Measurements from ENCODE around the gene DIAPH1.
A peak's percentile ranks its signal among the peaks of the same experiment; 100 is the strongest.

Gene DIAPH1

DNA sequence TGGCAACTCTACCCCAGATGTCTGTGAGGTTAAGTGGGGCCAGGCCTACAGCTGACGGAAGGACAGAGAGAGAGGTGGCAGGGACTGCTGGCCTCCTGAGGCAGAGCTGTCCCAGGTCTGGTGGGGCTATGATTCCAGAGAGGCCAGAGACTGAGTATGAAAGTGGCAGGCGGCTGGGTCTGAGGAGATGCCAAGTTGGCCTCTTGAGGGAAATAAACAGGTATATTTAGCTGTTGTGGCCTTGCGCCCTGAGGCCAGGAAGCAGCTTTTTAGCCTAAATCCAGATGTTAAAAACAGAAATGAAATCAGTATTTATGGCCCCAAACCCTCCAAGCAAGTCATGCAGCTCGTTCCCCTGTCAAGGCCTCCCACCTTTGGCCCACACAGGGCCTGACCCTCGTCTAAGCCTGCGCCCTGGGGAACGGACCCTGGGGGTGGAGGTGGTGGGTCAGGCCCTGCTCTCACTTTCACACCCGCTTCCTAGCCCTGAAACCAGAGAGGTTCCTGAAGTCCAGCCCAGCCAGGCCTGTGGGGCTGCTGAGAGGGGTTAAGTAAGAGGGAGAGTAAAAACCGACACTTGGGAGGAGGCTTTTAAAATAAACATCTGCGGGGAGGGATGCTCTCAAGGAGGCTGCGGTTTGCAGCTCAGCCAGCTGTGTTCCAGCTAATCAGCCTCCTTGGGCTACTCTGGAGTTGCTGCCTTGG lies 111.3 kb downstream of the DIAPH1 start:
- DNase-seq, result peak; percentile 46
- Histone ChIP-seq H3K36me3 (replicated peaks; ENCODE audit: insufficient read depth, low read length) (no peaks in the 10 kb centered on the region), H2AFZ (ENCODE audit: low read length) (peak overlapping the region; percentile 46; the same call in 1 of the 2 replicates), H3K4me2 (ENCODE audit: low read depth, low read length) (peak overlapping the region; percentile 74), H3K79me2 (ENCODE audit: low read length) (0 out of 2 replicates have a peak, but pooled peaks cover 6% of the 10 kb centered on the region), H3K9ac (ENCODE audit: low read length) (peak overlapping the region; percentile 34; the same call in 1 of the 2 replicates), H4K20me1 (ENCODE audit: insufficient read depth, low read length) (no peaks in the 10 kb centered on the region), H3K9me2 (replicated peaks; ENCODE audit: insufficient read depth, low read length) (no peaks in the 10 kb centered on the region), H3F3A (ENCODE audit: insufficient read depth, low read length) (peaks cover 27% of the 10 kb centered on the region), H3K9me3 (replicated peaks; ENCODE audit: insufficient read depth, low read length) (no peaks in the 10 kb centered on the region), H3K27me3 (replicated peaks; ENCODE audit: insufficient read depth, low read length) (no peaks in the 10 kb centered on the region), H3K27ac (ENCODE audit: low read length) (peak overlapping the region; percentile 83), H3K4me1 (ENCODE audit: low read length) (peaks cover 48% of the 10 kb centered on the region), H3K4me3 (ENCODE audit: low read length) (0 out of 2 replicates have a peak overlapping the region, but pooled peaks have one; percentile 20)
- TF ChIP-seq EZH2 (optimal IDR thresholded peaks at IDR 0.05; ENCODE audit: low read depth, low read length) (no peak), EZH2phosphoT487 (IDR thresholded peaks at IDR 0.05; ENCODE audit: low read length) (no peak), CTCF (IDR thresholded peaks at IDR 0.05; ENCODE audit: low read length) (no peak)

GRCh38 chr5:141506381-141507155 lies 112.2 kb downstream of the DIAPH1 start:
- no peak overlapping the region; the same call in 1 of the 2 replicates for H2AFZ ChIP-seq (ENCODE audit: low read length)
- H3F3A ChIP-seq (ENCODE audit: insufficient read depth, low read length), result peaks cover 27% of the 10 kb centered on the region
- no peaks in the 10 kb centered on the region for H3K27me3 ChIP-seq (replicated peaks; ENCODE audit: insufficient read depth, low read length)
- peak overlapping the region; percentile 5; the same call in 1 of the 2 replicates for H3K9ac ChIP-seq (ENCODE audit: low read length)
- no peaks in the 10 kb centered on the region for H3K9me3 ChIP-seq (replicated peaks; ENCODE audit: insufficient read depth, low read length)
- H4K20me1 ChIP-seq (ENCODE audit: insufficient read depth, low read length), result no peaks in the 10 kb centered on the region
- no peak for TF ChIP-seq EZH2 (optimal IDR thresholded peaks at IDR 0.05; ENCODE audit: low read depth, low read length)
- no peak for TF ChIP-seq EZH2phosphoT487 (IDR thresholded peaks at IDR 0.05; ENCODE audit: low read length)
- TF ChIP-seq CTCF (IDR thresholded peaks at IDR 0.05; ENCODE audit: low read length), result no peak
- peak overlapping the region; percentile 74; the same call in 1 of the 2 replicates for H3K4me2 ChIP-seq (ENCODE audit: low read depth, low read length)
- H3K27ac ChIP-seq (ENCODE audit: low read length), result peak overlapping the region; percentile 83; the same call in 1 of the 2 replicates
- DNase-seq, result peak; percentile 30
- peaks cover 41% of the 10 kb centered on the region for H3K4me1 ChIP-seq (ENCODE audit: low read length)
- H3K79me2 ChIP-seq (ENCODE audit: low read length), result 0 out of 2 replicates have a peak, but pooled peaks cover 6% of the 10 kb centered on the region
- no peaks in the 10 kb centered on the region for H3K9me2 ChIP-seq (replicated peaks; ENCODE audit: insufficient read depth, low read length)
- H3K4me3 ChIP-seq (ENCODE audit: low read length), result no peak overlapping the region
- no peaks in the 10 kb centered on the region for H3K36me3 ChIP-seq (replicated peaks; ENCODE audit: insufficient read depth, low read length)

- no peak overlapping the region for H3K4me3 ChIP-seq (ENCODE audit: low read length)
- 0 out of 2 replicates have a peak, but pooled peaks cover 3% of the 10 kb centered on the region for H3K79me2 ChIP-seq (ENCODE audit: low read length)
- no peaks in the 10 kb centered on the region for H3K27me3 ChIP-seq (replicated peaks; ENCODE audit: insufficient read depth, low read length)
- H2AFZ ChIP-seq (ENCODE audit: low read length), result no peak overlapping the region
- TF ChIP-seq CTCF (IDR thresholded peaks at IDR 0.05; ENCODE audit: low read length), result no peak
- TF ChIP-seq EZH2phosphoT487 (IDR thresholded peaks at IDR 0.05; ENCODE audit: low read length), result no peak
- no peak for TF ChIP-seq EZH2 (optimal IDR thresholded peaks at IDR 0.05; ENCODE audit: low read depth, low read length)
- no peaks in the 10 kb centered on the region for H3K36me3 ChIP-seq (replicated peaks; ENCODE audit: insufficient read depth, low read length)
- no peak overlapping the region for H3K4me2 ChIP-seq (ENCODE audit: low read depth, low read length)
- DNase-seq, result no peak
- no peak overlapping the region for H3K9ac ChIP-seq (ENCODE audit: low read length)
- no peaks in the 10 kb centered on the region for H3K9me2 ChIP-seq (replicated peaks; ENCODE audit: insufficient read depth, low read length)
- H4K20me1 ChIP-seq (ENCODE audit: insufficient read depth, low read length), result no peaks in the 10 kb centered on the region
- H3F3A ChIP-seq (ENCODE audit: insufficient read depth, low read length), result peaks cover 21% of the 10 kb centered on the region
- H3K4me1 ChIP-seq (ENCODE audit: low read length), result peaks cover 31% of the 10 kb centered on the region
- no peak overlapping the region for H3K27ac ChIP-seq (ENCODE audit: low read length)
- no peaks in the 10 kb centered on the region for H3K9me3 ChIP-seq (replicated peaks; ENCODE audit: insufficient read depth, low read length)
These were observed 114.6 kb downstream of the DIAPH1 start for GRCh38 chr5:141504216-141504615.
